Measurements from ENCODE around the gene IVD. TPM values are rescaled to one million over a fixed set of nuclear protein-coding genes. Genes with fewer than 3 reads are reported as not detected.

Gene IVD
- total RNA-seq, 1 donor from 2014 or later: 56.2 TPM

DNA sequence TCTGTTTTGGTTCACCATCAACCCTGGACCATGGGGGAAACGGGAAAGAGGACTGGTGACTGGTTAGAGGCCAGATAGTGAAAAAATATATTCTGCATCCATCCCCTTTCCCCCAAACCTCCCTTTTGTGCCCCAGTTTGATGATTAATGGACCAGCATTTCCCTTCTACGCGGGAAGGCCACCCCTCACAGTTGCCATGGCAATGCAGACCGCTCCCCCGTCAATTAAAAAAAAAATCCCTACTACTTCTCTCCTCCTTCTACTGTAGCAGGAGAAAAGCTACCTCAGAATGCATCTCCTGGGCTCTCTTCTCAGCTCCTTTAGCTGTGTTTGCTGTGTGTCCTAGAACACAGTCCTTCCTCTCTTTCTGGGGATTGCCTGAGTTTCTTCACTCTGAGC is 39.1 kb downstream of the IVD start:
- Mint-ChIP-seq H3K27ac (ENCODE audit: unreplicated experiment) (no peak overlapping the region), H3K4me1 (ENCODE audit: unreplicated experiment) (peaks cover 31% of the 10 kb centered on the region)
- TF ChIP-seq, protein P1, sequence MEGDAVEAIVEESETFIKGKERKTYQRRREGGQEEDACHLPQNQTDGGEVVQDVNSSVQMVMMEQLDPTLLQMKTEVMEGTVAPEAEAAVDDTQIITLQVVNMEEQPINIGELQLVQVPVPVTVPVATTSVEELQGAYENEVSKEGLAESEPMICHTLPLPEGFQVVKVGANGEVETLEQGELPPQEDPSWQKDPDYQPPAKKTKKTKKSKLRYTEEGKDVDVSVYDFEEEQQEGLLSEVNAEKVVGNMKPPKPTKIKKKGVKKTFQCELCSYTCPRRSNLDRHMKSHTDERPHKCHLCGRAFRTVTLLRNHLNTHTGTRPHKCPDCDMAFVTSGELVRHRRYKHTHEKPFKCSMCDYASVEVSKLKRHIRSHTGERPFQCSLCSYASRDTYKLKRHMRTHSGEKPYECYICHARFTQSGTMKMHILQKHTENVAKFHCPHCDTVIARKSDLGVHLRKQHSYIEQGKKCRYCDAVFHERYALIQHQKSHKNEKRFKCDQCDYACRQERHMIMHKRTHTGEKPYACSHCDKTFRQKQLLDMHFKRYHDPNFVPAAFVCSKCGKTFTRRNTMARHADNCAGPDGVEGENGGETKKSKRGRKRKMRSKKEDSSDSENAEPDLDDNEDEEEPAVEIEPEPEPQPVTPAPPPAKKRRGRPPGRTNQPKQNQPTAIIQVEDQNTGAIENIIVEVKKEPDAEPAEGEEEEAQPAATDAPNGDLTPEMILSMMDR (IDR thresholded peaks at IDR 0.05; ENCODE audit: unreplicated experiment): no peak

DNA sequence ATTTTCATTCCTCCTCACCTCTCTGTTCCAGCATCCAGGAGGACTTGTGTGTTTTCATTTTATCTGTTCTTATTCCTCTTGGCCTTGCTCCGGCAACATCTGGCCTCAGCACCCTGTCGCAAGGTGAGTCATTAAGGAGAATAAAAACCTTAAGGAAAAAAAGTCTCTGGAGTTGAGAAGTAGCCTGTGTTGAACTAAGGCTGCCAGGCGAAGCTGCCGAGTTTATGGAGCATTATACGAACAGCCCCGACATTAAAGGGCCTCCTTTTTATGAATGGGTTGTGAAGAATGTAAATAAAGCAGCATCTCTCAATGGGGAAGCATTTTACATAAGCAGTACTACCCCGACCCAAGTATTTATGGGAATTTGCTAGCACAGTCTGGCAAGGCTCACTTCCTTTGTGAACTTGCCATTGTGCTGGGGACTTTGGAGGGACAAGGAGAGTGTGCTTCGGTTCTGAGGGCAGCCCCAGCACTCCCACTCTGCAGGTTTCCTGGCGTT is 39.9 kb downstream of the IVD start:
- Mint-ChIP-seq H3K4me3 (ENCODE audit: unreplicated experiment) (no peak overlapping the region), H3K27me3 (ENCODE audit: unreplicated experiment) (peaks cover 8% of the 10 kb centered on the region), H3K27ac (ENCODE audit: unreplicated experiment) (no peak overlapping the region), H3K36me3 (ENCODE audit: low read depth, unreplicated experiment) (peaks cover 3% of the 10 kb centered on the region), H3K4me1 (ENCODE audit: unreplicated experiment) (peaks cover 28% of the 10 kb centered on the region), H3K9me3 (ENCODE audit: unreplicated experiment) (no peaks in the 10 kb centered on the region)
- DNase-seq (ENCODE audit: low spot score): no peak
- TF ChIP-seq, protein P1 (IDR thresholded peaks at IDR 0.05; ENCODE audit: unreplicated experiment): no peak

More for the DNA sequence above, 39.1 kb downstream of the IVD start:
- DNase-seq (ENCODE audit: low spot score): no peak
- H3K27me3 Mint-ChIP-seq (ENCODE audit: unreplicated experiment): peaks cover 13% of the 10 kb centered on the region
- H3K9me3 Mint-ChIP-seq (ENCODE audit: unreplicated experiment): no peaks in the 10 kb centered on the region
- peak overlapping the region; percentile 63 for H3K4me3 Mint-ChIP-seq (ENCODE audit: unreplicated experiment)
- H3K36me3 Mint-ChIP-seq (ENCODE audit: low read depth, unreplicated experiment): peaks cover 3% of the 10 kb centered on the region

DNA sequence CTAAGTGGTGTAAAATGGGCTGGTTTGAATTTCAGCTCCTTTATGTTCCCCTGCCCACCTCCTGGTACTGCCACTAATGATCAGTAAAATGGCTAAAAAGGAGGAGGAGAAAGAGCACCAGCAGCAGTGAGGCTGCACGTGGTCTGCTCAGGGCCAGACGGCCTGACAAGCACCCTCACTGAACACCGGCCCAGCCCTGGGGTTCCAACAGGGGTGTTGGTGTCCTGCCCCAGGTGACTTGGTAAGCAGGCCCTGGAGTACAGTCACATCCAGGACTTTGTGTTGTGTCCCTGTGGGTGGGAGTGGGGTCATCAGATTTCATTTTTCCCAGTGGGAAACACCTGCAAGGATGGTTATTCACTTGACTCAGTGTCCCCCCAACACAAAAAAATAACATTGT is 40.5 kb downstream of the IVD start:
- Mint-ChIP-seq H3K27me3 (ENCODE audit: unreplicated experiment) (peaks cover 9% of the 10 kb centered on the region), H3K4me3 (ENCODE audit: unreplicated experiment) (no peak overlapping the region), H3K9me3 (ENCODE audit: unreplicated experiment) (no peaks in the 10 kb centered on the region), H3K4me1 (ENCODE audit: unreplicated experiment) (peaks cover 28% of the 10 kb centered on the region), H3K27ac (ENCODE audit: unreplicated experiment) (no peak overlapping the region), H3K36me3 (ENCODE audit: low read depth, unreplicated experiment) (peaks cover 3% of the 10 kb centered on the region)
- DNase-seq (ENCODE audit: low spot score): no peak
- TF ChIP-seq, protein P1 (IDR thresholded peaks at IDR 0.05; ENCODE audit: unreplicated experiment): no peak

DNA sequence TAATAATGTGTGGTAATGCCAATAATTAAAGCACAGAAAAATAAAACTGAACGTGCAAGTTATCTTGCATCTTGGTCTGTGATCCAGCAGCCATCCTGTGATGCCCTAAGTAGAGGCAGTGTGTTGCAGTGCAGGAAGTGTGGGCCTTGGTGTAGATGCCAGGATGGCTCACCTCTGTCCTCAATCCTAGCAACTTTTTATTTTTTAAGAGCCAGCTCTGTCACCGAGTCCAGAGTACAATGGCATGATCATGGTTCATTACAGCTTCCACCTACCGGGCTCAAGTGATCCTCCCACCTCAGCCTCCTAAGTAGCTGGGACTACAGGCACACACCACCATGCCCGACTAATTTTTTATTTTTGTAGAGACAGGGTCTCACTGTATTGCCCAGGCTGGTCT is 42.8 kb downstream of the IVD start:
- TF ChIP-seq, protein P1 (IDR thresholded peaks at IDR 0.05; ENCODE audit: unreplicated experiment): no peak
- no peak overlapping the region for H3K4me3 Mint-ChIP-seq (ENCODE audit: unreplicated experiment)
- no peaks in the 10 kb centered on the region for H3K36me3 Mint-ChIP-seq (ENCODE audit: low read depth, unreplicated experiment)
- DNase-seq (ENCODE audit: low spot score): no peak
- peaks cover 5% of the 10 kb centered on the region for H3K27me3 Mint-ChIP-seq (ENCODE audit: unreplicated experiment)
- H3K27ac Mint-ChIP-seq (ENCODE audit: unreplicated experiment): no peak overlapping the region
- peaks cover 23% of the 10 kb centered on the region for H3K4me1 Mint-ChIP-seq (ENCODE audit: unreplicated experiment)
- H3K9me3 Mint-ChIP-seq (ENCODE audit: unreplicated experiment): no peaks in the 10 kb centered on the region

DNA sequence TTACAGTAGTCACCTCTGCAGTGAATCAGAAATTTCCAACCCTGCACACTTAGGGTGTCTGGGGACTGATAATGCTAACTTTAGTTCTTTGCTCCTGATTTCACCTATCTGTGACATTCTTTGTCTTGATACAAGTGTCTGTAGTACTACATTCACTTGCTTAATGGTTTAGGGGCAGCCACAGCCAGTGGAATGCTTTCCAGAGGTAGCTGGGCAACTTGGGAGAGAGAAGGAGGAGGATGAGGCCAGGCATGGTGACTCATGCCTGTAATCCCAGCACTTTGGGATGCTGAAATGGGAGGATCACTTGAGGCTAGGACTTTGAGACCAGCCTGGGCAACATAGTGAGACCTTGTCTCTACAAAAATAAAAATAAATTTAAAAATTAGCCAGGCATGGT is 43.7 kb downstream of the IVD start:
- H3K27ac Mint-ChIP-seq (ENCODE audit: unreplicated experiment): no peak overlapping the region
- TF ChIP-seq, protein P1 (IDR thresholded peaks at IDR 0.05; ENCODE audit: unreplicated experiment): no peak
- DNase-seq (ENCODE audit: low spot score): no peak
- peaks cover 5% of the 10 kb centered on the region for H3K27me3 Mint-ChIP-seq (ENCODE audit: unreplicated experiment)
- no peaks in the 10 kb centered on the region for H3K9me3 Mint-ChIP-seq (ENCODE audit: unreplicated experiment)
- H3K4me3 Mint-ChIP-seq (ENCODE audit: unreplicated experiment): no peak overlapping the region
- no peaks in the 10 kb centered on the region for H3K36me3 Mint-ChIP-seq (ENCODE audit: low read depth, unreplicated experiment)
- H3K4me1 Mint-ChIP-seq (ENCODE audit: unreplicated experiment): peaks cover 18% of the 10 kb centered on the region
